GM21367 (cell line): ENCODE results near the gene SLC22A3.

Experiments
- ATAC-seq: cut with Tn5 transposase; IDR thresholded peaks from one replicate; pipeline ENCODE4 v1.9.1; 2021; ENCODE audit not compliant: unreplicated experiment

SLC22A3 gene

GRCh38 chr6:160489091-160489490, 140.9 kb downstream of the SLC22A3 start:
- no peak for ATAC-seq

- ATAC-seq, result no peak
These were observed 146.4 kb downstream of the SLC22A3 start for GRCh38 chr6:160494576-160494975.

- no peak for ATAC-seq
These were observed 152.5 kb downstream of the SLC22A3 start for GRCh38 chr6:160500639-160501038.
